GM19397 (cell line): ENCODE results near the gene TMEM54.

Experiments
- ATAC-seq: cut with Tn5 transposase; IDR thresholded peaks from one replicate; pipeline ENCODE4 v1.9.1; 2021; ENCODE audit warnings: mild to moderate bottlenecking, moderate library complexity; ENCODE audit not compliant: unreplicated experiment

Gene TMEM54

DNA sequence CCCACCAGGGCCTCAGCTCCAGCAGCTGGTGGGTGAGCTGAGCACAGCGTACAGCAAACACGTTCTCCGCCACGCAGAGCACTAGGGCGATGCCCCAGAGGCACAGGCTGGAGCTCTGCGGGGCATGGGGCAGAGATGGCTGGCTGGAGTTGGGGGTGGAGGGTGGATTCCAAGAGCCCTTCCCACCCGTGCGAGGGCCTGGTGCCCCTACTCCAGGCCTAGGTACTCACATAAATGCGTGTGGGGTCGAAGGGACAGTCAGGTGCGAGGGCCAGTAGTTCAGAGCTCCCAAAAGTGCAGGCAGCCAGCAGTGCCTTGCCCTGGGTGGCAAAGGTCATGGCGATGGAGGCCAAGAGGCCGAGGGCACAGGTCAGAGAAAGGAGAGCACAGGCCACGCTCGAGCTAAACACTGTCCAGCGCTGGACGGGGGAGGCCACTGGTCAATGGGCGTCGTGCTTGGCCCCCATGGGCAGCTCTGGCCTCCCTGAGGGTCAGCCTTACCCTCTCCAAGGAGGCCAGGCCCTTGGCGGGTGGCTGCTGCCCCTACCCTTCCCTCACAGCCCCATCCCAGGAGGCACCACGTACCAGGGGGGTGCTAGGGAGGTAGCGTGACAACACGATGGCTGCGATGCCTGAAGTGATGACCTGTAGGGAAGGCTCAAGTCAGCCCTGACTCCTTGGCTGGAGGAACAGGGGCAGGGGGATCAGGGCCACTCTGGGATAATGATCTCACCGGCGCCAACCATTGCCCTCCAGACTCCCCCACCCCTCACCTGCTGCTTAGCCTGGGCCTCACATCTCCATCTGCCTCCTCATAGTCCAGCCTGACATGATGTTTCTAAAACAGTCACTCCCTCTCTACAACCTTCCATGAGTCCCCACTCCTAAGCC, 5.6 kb downstream of the TMEM54 start:
- ATAC-seq, result no peak

DNA sequence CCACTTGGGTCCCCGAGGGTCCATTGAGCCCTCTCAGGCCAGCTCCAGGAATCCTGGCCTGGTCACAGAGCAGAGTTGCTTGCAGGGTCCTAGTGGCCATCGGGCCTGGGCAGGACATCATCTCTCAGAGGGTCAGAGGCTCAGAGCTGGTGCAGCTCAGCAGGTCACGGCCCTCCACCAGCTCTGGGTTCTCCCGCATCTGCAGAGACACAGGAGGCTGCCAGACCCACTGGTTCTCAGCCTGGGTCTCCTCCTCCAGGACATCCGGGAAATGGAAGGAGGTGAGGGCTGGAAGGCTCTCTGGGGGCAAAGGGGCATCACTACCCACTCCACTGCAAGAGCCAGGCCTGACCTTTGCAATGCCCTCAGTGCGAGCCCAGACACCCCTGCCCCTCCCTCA, 6.5 kb downstream of the TMEM54 start:
- no peak for ATAC-seq

DNA sequence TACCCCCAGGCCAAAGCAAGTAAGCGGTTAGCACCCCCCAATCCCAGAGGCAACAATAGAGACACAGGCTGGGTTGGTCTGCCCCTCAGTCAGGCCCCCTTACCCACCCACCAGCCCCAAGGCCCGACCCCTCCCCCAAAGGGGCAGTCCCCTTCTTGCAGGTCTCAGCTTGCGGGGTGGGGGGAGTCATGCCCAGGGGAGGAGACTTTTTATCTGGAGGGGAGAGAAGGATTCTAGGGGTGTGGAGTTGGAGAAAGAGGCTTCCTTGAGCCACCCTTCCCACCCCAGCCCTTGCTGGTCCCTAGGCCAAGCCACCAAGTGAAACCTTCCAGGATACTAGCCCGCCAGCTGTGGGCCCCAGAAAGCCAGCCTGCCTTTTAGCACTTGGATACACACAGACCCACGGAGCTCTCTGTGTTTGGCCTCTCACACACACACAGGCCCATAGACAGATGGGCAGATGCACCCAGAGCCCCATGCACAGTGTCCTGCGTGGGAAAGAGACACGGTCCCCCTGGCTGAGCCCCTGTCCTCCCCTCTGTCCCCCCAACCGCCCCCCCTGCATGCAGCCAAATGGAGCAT, 7.1 kb downstream of the TMEM54 start:
- no peak for ATAC-seq

DNA sequence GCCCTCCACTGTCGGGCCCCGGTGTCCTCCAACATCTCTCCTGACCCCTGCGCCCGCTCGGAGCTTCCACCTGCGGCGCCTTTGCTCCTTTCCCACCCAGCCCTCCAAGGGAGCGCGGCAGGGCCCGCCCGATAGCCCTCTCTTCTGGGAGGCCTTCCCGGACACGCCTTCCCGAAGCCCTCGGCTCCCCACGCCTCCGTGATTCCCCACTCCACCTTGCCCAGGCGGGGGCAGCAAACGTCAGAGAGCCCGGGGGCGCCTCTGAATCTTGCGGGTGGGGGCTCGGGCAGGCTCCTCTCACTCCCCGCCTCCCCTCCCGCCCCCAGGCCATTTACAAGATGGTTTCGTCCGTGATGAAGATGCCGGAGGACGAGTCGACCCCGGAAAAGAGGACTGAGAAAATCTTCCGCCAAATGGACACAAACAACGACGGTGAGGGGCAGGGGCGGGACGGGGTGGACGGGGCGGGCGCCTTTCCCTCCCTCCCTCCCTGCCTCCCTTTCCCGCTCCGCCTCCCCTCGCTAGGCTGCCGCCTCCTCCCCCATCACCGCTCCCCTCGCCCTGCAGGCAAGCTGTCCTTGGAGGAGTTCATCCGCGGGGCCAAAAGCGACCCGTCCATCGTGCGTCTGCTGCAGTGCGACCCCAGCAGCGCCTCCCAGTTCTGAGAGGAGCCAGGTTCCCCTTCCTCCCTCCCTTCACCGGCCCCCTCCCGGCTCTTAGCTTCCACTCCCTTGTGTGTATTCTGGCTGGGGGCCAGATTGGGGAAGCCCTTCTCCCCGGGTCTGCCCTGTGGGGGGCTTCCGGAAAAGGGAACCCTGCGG, 7.8 kb downstream of the TMEM54 start:
- no peak for ATAC-seq

DNA sequence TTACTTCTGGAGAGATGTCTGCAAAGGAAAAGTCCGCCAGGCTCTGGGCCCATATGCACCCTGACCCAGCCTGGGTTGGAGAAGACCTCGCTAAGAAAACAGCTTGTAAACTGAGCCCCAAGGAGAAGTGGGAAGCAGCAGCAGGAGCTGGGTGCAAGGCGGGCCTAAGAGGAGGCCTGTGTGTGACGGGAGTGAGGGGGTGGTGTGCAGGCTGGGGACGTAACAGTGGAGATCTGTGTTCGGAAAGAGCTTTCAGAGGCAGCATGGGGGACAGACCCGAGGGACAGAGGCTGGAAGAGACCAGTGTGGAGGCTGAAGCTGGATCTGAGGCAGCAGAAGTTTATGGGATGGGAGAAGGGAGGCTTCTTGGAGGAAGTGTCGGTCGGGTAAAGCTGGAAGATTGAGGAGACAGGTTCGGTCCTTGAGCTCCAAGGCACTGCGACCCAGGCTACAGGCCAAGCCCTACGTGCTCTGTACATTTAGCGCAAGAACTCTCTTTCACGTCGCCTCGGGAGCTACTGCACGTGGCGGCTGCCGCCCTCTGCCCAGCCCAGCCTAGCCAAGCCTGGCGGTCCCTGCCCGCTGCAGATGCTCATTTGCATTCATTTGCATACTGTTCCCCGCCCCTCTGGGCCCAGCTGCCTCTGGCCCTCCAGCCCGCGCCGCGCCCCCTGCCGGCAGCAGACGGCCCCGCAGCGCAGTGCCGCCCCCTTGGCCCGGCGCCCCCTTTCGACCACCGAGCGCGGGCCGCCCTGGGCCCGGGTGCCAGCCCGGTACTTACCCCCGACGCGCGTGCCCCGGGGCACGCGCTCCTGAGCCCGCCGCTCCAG, 8.6 kb downstream of the TMEM54 start:
- no peak for ATAC-seq

DNA sequence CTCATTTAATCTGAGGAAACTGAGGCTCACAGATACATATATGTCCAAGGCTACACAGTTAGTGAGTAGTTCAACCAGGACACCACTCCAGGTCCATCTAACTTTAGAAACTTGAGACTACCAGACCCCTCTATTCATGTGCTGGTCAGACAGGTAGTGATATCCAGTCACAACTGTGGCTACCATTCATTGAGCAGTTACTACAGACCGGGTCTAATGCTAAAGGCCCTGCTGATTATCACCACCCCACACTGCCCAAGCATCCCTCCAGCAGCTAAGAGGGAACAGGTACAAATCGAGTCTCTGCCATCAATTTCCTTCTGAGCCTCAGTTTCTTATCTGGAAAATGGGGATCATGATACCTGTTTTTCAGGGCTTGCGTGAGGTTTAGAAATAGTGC, 9.6 kb downstream of the TMEM54 start:
- no peak for ATAC-seq

DNA sequence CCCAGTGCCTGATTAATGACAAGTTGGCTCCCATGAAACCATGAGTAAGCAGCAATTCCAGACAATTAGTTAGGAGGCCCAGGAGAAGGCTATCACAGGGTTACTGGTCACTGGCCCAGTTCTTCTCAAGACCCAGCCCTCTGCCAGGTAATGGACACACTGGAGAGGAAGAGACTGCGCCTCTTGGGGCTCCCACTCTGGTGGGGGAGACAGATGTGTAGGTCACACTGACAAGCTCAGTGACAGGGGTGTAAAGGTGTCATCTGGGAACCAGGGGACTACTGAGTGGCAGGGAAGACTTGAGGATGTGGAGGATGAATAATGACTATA, 10.0 kb downstream of the TMEM54 start:
- no peak for ATAC-seq

DNA sequence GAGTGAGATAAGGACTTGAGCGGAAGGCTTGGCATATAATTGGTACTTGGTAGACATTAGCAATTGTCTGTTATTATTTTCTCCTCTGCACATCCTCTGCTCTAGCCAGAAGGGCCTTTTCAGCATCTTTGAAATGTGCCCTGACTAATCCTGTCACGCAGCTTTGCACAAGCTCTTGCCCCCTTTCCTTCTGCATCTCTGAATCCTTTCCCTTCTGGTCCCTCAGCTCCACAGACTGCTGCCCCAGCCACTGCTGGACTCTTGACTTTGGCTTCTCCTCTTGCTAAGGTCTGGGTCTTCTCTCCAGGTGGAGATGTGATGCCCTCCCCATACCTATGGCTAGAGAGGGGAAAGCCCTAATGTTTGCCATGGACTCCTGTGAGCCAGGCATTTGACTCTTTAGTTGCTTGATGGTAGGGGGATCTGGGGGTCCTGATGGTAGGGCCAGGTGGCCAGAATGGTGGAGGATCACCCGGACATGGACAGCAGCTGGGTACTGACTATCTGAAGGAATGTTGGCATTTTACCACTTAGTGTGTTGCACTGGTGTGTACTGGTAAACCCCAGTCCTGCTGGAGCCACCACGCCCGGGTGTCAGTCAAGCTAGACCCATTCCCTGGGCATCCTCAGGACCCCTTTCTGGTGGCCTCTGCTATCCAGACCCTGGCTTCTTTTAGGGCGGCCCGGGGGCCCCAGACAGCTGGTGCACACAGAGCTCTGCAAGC, 10.5 kb downstream of the TMEM54 start:
- no peak for ATAC-seq

DNA sequence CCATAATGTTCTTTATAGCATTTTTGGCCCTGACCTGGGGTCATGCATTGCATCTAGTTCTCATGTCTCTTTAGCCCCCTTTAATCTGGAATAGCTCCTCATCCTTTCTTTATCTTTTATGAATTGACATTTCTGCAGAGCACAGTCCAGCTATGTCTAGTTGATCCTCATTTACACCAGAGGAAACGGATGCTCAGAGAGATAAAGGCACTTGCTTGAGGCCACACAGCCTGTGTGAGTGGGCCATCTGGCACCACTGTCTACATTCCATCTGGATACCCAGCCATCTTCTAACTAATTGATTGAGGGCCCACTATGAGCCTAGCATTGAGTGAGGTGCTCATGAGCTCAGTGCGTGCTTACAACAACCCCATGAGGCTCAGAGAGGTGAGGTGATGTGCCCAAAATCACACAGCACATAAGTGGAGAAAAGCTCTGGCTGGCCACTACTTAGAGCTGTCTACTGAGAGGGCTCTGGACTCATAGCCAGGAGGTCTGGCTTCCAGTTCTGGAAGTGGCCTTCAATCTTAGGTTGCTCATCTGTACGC, 11.4 kb downstream of the TMEM54 start:
- ATAC-seq, result no peak

DNA sequence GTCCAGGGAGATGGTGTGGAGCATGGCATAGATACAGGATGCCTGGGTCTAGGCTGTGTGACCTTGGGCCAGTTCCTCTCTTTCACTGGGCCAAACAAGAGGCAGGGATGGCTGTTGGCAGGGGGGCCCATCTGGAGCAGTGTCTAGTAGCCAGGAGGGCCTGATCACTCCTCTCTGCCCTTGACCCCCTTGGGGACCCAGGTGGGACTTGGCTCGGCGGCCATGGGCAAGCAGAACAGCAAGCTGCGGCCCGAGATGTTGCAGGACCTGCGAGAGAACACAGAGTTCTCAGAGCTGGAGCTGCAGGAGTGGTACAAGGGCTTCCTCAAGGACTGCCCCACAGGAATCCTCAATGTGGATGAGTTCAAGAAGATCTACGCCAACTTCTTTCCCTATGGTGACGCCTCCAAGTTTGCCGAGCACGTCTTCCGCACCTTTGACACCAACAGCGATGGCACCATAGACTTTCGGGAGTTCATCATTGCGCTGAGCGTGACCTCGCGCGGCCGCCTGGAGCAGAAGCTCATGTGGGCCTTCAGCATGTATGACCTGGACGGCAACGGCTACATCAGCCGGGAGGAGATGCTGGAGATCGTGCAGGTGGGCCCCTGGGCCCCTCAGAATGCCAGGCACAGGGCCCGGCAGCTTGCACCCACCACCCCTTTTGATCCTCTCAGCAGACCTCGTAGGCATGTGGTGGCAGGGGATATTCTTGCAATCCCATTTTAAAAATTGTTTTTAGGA, 12.3 kb downstream of the TMEM54 start:
- no peak for ATAC-seq

DNA sequence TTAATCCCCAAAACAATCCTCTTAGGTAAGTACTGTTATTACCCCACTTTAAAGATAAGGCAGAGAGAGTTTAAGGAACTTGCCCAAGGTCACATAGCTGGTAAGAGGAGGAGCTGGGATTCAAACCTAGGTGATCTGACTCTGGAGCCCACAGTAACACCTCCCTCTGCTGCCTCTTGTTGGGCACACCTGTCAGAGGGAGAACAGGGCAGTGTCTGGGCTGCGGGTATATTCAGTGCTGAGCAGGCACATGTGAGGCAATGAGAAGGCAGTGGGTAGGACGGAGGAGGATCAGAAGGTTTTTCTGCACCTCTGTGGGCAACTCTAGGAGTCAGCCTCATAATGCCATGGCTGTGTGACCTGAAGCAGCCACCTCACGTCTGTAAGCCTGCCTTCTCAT, 13.1 kb downstream of the TMEM54 start:
- ATAC-seq, result no peak

DNA sequence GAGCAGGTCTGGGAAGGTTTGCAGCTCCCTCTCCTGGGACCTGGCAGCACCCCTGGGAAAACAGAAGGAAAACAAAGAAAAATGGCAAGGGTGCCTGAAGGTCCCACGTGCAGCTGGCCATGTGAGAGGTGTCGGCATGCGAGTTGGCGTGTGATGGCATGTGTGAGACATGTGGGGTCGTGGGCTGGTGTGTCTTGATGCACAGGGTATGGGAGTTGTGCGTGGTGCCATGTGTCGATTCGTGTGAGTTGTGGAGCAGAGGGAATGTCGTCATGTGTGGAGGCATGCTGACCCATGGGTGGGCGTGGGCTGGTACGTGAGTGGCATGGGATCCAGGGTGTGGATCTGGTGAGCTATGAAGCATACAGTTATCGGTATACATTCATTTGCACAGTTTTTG, 13.6 kb downstream of the TMEM54 start:
- ATAC-seq, result no peak

DNA sequence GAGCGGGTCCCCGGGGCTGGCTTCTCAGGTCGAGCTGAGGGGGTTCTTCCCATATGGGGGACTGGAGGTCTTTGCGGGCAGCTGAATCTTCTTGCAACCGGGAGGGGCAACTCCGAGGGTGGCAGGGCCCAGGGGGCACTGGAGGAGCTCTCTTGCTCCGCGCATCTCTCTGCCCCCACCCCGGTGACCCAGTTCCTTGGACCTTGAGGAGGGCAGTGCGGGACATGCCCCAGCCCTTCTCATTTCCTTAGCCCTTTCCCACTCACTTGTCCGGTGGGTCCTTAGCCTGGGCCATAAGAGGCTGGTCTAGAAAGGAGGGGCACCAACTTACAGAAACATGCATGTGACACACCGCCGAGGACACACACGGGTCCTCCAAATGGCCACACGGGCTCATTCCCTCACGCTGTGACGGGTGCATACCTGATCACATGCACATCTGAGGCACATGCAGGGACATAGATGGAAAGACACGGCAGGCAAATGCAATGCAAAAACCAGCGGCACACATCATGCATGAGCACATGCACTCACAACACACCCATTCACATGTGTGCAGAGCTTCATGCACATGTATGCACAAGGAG, 14.3 kb downstream of the TMEM54 start:
- no peak for ATAC-seq

DNA sequence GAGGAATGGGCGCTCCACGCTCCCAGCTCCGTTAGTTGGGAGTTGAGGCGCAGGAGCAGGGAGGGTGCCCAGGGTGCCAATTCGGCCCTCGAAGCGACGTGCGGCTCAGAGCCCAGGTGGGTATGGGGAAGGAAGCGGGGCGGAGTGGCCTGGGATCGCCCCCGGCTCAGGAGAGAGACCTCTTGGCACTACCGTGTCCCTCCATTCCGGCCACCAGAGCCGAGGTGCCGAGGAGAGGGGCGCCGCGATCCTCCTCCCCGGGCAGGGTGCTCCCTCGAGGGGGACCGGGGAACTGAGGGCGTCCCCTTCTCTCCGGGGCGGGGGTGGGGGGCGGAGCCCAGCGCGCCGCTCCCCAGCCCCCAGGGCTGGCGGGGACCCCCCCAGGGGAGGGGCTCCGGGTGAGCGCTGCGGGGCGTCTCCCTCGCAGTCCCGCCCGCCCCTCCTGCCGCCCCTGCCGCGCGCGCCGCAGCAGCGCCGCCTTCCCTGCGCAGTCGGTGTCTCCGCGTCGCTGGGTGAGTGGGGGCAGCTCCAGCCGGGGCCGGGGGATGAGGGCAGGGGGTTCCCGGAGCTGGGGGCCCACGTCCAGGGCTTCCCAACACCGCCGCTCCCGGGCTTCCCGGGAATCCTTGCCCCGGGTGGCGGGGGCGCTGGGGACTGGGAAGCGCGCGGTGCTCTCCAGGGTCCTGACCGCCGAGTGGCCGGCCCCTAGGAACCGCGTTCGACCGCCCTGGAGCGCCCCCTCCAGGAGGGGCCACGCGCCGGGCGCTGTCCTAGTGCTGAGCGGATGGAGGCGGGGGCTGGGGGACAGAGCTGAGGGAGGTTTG, 15.0 kb downstream of the TMEM54 start, which contains the start of gene HPCA:
Gene HPCA (plus strand): TSS at position 488 of the 824 bp plus-strand sequence. CDS start 2,408 bp downstream, outside the sequence.
- no peak for ATAC-seq

DNA sequence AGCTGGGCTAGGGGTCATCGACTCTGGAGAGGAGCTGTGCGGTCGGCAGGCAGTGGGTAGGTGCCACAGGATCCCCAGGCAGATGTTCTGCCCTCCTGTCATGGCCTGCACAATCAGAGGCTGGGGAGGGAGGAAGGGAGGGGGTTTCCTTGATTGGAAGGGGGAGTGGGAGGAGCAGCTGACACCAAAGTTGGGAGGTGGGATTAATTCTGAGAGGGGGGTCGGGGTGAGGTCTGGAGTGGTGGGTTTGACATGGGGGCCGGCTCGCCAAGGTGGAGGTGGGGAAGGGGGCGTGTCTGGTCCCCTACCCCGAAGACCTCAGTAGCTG, 15.5 kb downstream of the TMEM54 start:
- no peak for ATAC-seq

DNA sequence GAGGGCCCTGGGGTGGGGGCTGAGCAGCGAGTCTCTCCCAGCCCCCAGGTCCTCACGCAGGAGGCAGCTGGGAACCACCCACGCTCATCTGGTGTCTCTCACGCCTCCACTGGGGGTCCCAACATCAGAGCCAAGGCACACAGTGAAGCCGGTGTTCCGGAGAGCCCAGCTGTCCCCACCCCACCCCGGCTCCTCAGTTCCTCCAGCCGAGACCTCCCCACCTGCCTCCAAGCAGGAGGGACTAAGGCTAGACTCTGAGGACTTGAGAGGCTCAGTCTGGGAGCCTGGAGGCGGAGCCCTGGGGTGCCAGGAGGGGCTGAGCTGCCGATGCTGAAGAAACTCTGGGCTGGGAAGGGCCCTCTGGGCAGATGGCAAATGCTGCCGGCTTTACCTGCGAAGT, 16.5 kb downstream of the TMEM54 start:
- ATAC-seq, result no peak

DNA sequence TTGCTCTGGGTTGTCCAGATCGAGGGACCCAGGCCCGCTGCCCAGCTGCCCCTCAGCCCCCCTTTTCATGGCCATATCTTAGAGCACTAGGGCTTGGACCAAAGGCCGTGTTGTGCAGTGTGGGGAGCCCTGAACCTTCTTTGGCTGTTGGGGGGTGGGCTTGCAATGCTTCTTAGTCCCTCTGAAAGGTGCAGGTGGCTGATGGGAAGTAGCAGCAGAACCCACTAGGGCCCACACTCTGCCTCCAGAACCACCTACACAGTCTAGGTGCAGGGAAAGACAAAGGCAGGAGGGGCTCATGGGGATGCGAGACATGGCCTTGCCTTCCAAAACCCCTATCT, 17.2 kb downstream of the TMEM54 start:
- ATAC-seq, result no peak

DNA sequence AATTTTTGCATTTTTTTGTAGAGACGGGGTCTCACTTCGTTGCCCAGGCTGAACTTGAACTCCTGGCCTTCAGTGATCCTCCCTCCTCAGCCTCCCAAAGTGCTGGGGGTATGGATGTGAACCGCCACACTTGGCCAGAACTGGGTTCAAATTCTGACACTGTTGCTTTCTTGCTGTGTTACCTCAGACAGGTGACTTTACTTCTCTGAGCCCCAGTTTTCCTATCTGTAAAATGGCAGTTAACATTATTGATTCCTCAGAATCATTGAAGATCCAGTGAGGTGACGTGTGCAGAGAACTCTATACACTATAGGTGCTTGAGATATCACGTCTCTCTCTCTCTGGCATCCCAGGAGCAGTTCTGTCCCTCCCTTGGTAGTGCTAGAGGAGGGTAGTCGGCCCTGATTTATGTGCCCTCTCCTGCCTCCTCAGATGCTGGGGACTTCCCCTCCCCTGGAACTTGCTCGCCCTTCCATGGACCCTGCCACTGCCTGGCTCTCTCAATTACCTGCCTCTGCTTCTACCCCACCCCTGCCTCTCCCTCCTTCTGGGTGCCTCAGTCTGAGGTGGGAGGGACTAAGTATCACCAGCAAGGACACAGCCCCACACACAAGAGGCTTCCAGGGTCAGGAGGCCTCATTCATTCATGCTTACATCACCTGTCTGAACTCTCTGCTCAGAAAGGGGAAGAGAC, 17.7 kb downstream of the TMEM54 start:
- no peak for ATAC-seq
